Liver (tissue), 9 donors: ENCODE measurements around the gene LRIG1. TPM values are rescaled to one million over a fixed set of nuclear protein-coding genes. Genes with fewer than 3 reads are reported as not detected.

Source experiments
- DNase-seq: peaks from one replicate; pipeline ENCODE4 v3.0.0-alpha.2; 2017; ENCODE audit warnings: low spot score
- H3K27ac ChIP-seq, 2 donors: one replicate each; pipeline ENCODE4 v1.7.0; 2013; ENCODE audit warnings: inconsistent platforms in 2 of 2, low read length in 2 of 2, control low read depth in 1 of 2, low read depth in 1 of 2, mild to moderate bottlenecking in 1 of 2
- H3K27me3 ChIP-seq, 4 donors: one replicate each; pipeline versions ENCODE4 v1.6.1 to v1.7.0; 2013; ENCODE audit warnings: low read length in 3 of 4, inconsistent platforms in 1 of 4, mild to moderate bottlenecking in 1 of 4, moderate library complexity in 1 of 4; ENCODE audit not compliant: control insufficient read depth in 4 of 4, insufficient read depth in 4 of 4
- H3K36me3 ChIP-seq, 4 donors: one replicate each; pipeline versions ENCODE4 v1.6.1 to v1.7.0; 2013; ENCODE audit warnings: low read length in 3 of 4, mild to moderate bottlenecking in 3 of 4, low read depth in 1 of 4, moderate library complexity in 1 of 4; ENCODE audit not compliant: control insufficient read depth in 4 of 4, insufficient read depth in 3 of 4
- H3K4me1 ChIP-seq, 4 donors: one replicate each; pipeline versions ENCODE4 v1.6.1 to v1.7.0; 2013; ENCODE audit warnings: low read length in 3 of 4, mild to moderate bottlenecking in 3 of 4, moderate library complexity in 1 of 4; ENCODE audit not compliant: control insufficient read depth in 4 of 4, insufficient read depth in 4 of 4
- H3K4me3 ChIP-seq, 3 donors: one replicate each; pipeline versions ENCODE4 v1.6.1 to v1.7.0; 2013; ENCODE audit warnings: low read length in 3 of 3, control low read depth in 1 of 3, low read depth in 1 of 3, mild to moderate bottlenecking in 1 of 3
- H3K9ac ChIP-seq, 2 donors: one replicate each; pipeline ENCODE4 v1.7.0; 2013; ENCODE audit warnings: low read length in 2 of 2, mild to moderate bottlenecking in 2 of 2, moderate library complexity in 2 of 2, control low read depth in 1 of 2, low read depth in 1 of 2
- H3K9me3 ChIP-seq, 4 donors: one replicate each; pipeline versions ENCODE4 v1.6.1 to v1.7.0; 2013; ENCODE audit warnings: low read length in 3 of 4; ENCODE audit not compliant: control insufficient read depth in 4 of 4
- CTCF ChIP-seq: fragments of 150-350 bp; IDR thresholded peaks from 2 replicates; pipeline ENCODE4 v1.5.1; 2017; ENCODE audit warnings: improper control_type of control experiment, low read depth, low read length; ENCODE audit not compliant: missing input control
- EGR1 ChIP-seq, 2 donors: IDR thresholded peaks; 2 replicates each; pipeline ENCODE4 v1.6.1; 2016 to 2018; ENCODE audit warnings: antibody characterized with exemption in 2 of 2, low read depth in 2 of 2
- FOXA1 ChIP-seq: IDR thresholded peaks from 2 replicates; pipeline ENCODE4 v1.6.1; 2016; ENCODE audit warnings: antibody characterized with exemption
- HNF4A ChIP-seq, 2 donors: conservative IDR thresholded peaks; 2 replicates each; pipeline ENCODE4 v1.6.1; 2016; ENCODE audit warnings: antibody characterized with exemption in 2 of 2, mild to moderate bottlenecking in 2 of 2
- HNF4G ChIP-seq: IDR thresholded peaks from 2 replicates; pipeline ENCODE4 v1.6.1; 2016; ENCODE audit warnings: antibody characterized with exemption
- MAX ChIP-seq: IDR thresholded peaks from 2 replicates; pipeline ENCODE4 v1.6.1; 2016; ENCODE audit warnings: antibody characterized with exemption
- REST ChIP-seq: IDR thresholded peaks from 2 replicates; pipeline ENCODE4 v1.6.1; 2016; ENCODE audit warnings: antibody characterized with exemption, mild to moderate bottlenecking
- RXRA ChIP-seq, 2 donors: IDR thresholded peaks; 2 replicates each; pipeline ENCODE4 v1.6.1; 2017 to 2018; ENCODE audit warnings: antibody characterized with exemption in 2 of 2, mild to moderate bottlenecking in 1 of 2
- SP1 ChIP-seq: IDR thresholded peaks from 2 replicates; pipeline ENCODE4 v1.6.1; 2018; ENCODE audit warnings: antibody characterized with exemption, mild to moderate bottlenecking
- TAF1 ChIP-seq: conservative IDR thresholded peaks from 2 replicates; pipeline ENCODE4 v1.6.1; 2016; ENCODE audit warnings: antibody characterized with exemption, mild to moderate bottlenecking
- YY1 ChIP-seq: IDR thresholded peaks from 2 replicates; pipeline ENCODE4 v1.6.1; 2016; ENCODE audit warnings: antibody characterized with exemption, mild to moderate bottlenecking
- ZBTB33 ChIP-seq: IDR thresholded peaks from 2 replicates; pipeline ENCODE4 v1.6.1; 2016; ENCODE audit warnings: antibody characterized with exemption
- WGBS: extraction: QIAGEN DNeasy Blood & Tissue Kit; methylation state at CpG from one replicate; pipeline ENCODE4 v1.1.7; 2013; 5-methylcytosine and 5-hydroxymethylcytosine counted together
- polyA plus RNA-seq, 2 donors: library from polyadenylated mRNA; stranded (reverse) in 1 of 2; unstranded in 1 of 2; fragments of 200-250 nt in 1 of 2; fragments of >200 nt in 1 of 2; fragmentation: Nextera tagmentation in 1 of 2; extraction: Ambion mirVana in 1 of 2; gene quantifications; one replicate each; pipeline versions ENCODE4 v1.2.1 to v1.2.3, GENCODE V29; 2013 to 2015
- total RNA-seq, 2 donors: library from RNA; depleted of rRNA; stranded (reverse); fragments of >200 nt; gene quantifications; one replicate each; pipeline ENCODE4 v1.2.3, GENCODE V29; 2014
- donor health status: healthy.
- donor health status: healthy.
- donor health status: healthy.
- donor health status: healthy.
- donor health status: healthy.

The LRIG1 gene
- total and polyA plus RNA-seq, 4 donors = 9.4 to 48.9 (median 12.9) TPM

GRCh38 chr3:66488492-66488891 lies 12.3 kb downstream of the LRIG1 start:
- H3K9me3 ChIP-seq = no peaks in the 10 kb centered on the region
- 86% methylated on average over 4 of the region's 4 CpGs for WGBS

More at GRCh38 chr3:66488492-66488891, 12.3 kb downstream of the LRIG1 start:
- Histone ChIP-seq H3K27ac (no peak overlapping the region), H3K4me3 (no peak overlapping the region), H3K9ac (no peak overlapping the region), H3K4me1 (peaks cover 2 to 34% (median 23%) of the 10 kb centered on the region in 4 donors), H3K27me3 (no peaks in the 10 kb centered on the region), H3K36me3 (no peaks in the 10 kb centered on the region)
- no peak for DNase-seq
- TF ChIP-seq SP1 (no peak), HNF4A (conservative IDR thresholded peaks at IDR 0.05) (no peak), REST (no peak), MAX (no peak), YY1 (no peak), HNF4G (no peak), CTCF (no peak), EGR1 (IDR thresholded peaks at IDR 0.05; ENCODE audit: low read depth in 2 of 2) (no peak), ZBTB33 (no peak), FOXA1 (no peak), RXRA (IDR thresholded peaks at IDR 0.05) (no peak), TAF1 (no peak)
